HCT116 (cell line): ENCODE data around the gene PDE1C. TPM values are rescaled to one million over a fixed set of nuclear protein-coding genes. Genes with fewer than 3 reads are reported as not detected.

Source experiments
- ATAC-seq: fragments of 200-7000 bp; cut with Tn5 transposase; 2 replicates; pipeline ENCODE4 v1.9.1; 2020; ENCODE audit warnings: mild to moderate bottlenecking, moderate library complexity
- BruUV-seq: library from RNA; stranded (reverse); fragments of 400-500 nt; replicated peaks from 2 replicates; lab custom pipeline; 2021; lab: Mats Ljungman, UMichigan
- CTCF ChIA-PET: fragments of 300-600 bp; sonication (Branson Sonifier 250); formaldehyde crosslinking; loops from one replicate; lab custom pipeline; 2021; ENCODE audit warnings: antibody characterized with exemption; lab: Charles Lee
- POLR2A ChIA-PET: fragments of 300-600, 350-600 bp; sonication (Branson Sonifier 250); formaldehyde crosslinking; loops from one replicate; lab custom pipeline; 2021; ENCODE audit warnings: antibody characterized with exemption; lab: Charles Lee
- RAD21 ChIA-PET, 2 experiments: fragments of 300-600 bp; sonication (Branson Sonifier 250); formaldehyde crosslinking; loops; one replicate each; lab custom pipeline; 2023; ENCODE audit warnings: low total read pairs in 2 of 2; ENCODE audit not compliant: uncharacterized antibody in 2 of 2, unreplicated experiment in 2 of 2, low non-redundant PET in 1 of 2; lab: Charles Lee
- DNase-seq: peaks from one replicate; pipeline ENCODE4 v3.0.0-alpha.2; 2010; ENCODE audit warnings: low read depth, low spot score
- H2AFZ ChIP-seq: fragments of 200-600 bp; shearing (Covaris generic), sonication (generic); 2 replicates; pipeline ENCODE4 v1.6.1; 2017; ENCODE audit warnings: low read depth, mixed run types, mixed read lengths, antibody characterized with exemption, low read length; ENCODE audit not compliant: poor library complexity, severe bottlenecking
- H3K27ac ChIP-seq: 2 replicates; pipeline ENCODE4 v1.5.1; 2012; ENCODE audit warnings: low read depth, low read length
- H3K27me3 ChIP-seq: fragments of 200-600 bp; sonication (generic); 2 replicates; pipeline ENCODE4 v1.6.1; 2016; ENCODE audit warnings: mixed run types, low read length, mixed read lengths; ENCODE audit not compliant: insufficient read depth
- H3K36me3 ChIP-seq, 2 experiments: fragments of 200-500 bp in 1 of 2; fragments of 200-600 bp in 1 of 2; sonication (Bioruptor generic) in 1 of 2; sonication (generic) in 1 of 2; 2 replicates each; pipeline versions ENCODE4 v1.5.1 to v1.6.1; 2014 to 2016; ENCODE audit warnings: low read length in 2 of 2, inconsistent platforms in 1 of 2, mixed read lengths in 1 of 2, mixed run types in 1 of 2; ENCODE audit not compliant: insufficient read depth in 2 of 2, control insufficient read depth in 1 of 2
- H3K4me1 ChIP-seq, 2 experiments: fragments of 200-600 bp in 1 of 2; sonication (generic) in 1 of 2; 2 replicates each; pipeline versions ENCODE4 v1.5.1 to v1.6.1; 2012 to 2017; ENCODE audit warnings: low read length in 2 of 2, inconsistent platforms in 1 of 2, mild to moderate bottlenecking in 1 of 2, mixed read lengths in 1 of 2, mixed run types in 1 of 2, moderate library complexity in 1 of 2; ENCODE audit not compliant: insufficient read depth in 2 of 2, control insufficient read depth in 1 of 2
- H3K4me2 ChIP-seq: fragments of 200-600 bp; sonication (generic); 2 replicates; pipeline ENCODE4 v1.6.1; 2017; ENCODE audit warnings: mixed run types, low read length, mixed read lengths
- H3K4me3 ChIP-seq, 2 experiments: fragments of 200-600 bp in 1 of 2; sonication (generic) in 1 of 2; replicated peaks in 1 of 2; 2 replicates each; pipeline ENCODE4 v1.5.1; 2011 to 2016; ENCODE audit warnings: low read length in 2 of 2, control low read depth in 1 of 2, low read depth in 1 of 2, mild to moderate bottlenecking in 1 of 2, mixed read lengths in 1 of 2, mixed run types in 1 of 2
- H3K79me2 ChIP-seq: fragments of 200-600 bp; sonication (generic); 2 replicates; pipeline ENCODE4 v1.6.1; 2017; ENCODE audit warnings: mild to moderate bottlenecking, mixed run types, low read length, moderate library complexity, mixed read lengths; ENCODE audit not compliant: insufficient read depth
- H3K9ac ChIP-seq: fragments of 200-600 bp; sonication (generic); 2 replicates; pipeline ENCODE4 v1.6.1; 2016; ENCODE audit warnings: low read length, mixed read lengths
- H3K9me2 ChIP-seq: fragments of 200-600 bp; sonication (generic), shearing (Covaris generic); 2 replicates; pipeline ENCODE4 v1.6.1; 2017; ENCODE audit warnings: mixed run types, mild to moderate bottlenecking, moderate library complexity; ENCODE audit not compliant: insufficient read depth
- H3K9me3 ChIP-seq, 2 experiments: fragments of 200-500 bp in 1 of 2; fragments of 200-600 bp in 1 of 2; sonication (Bioruptor generic) in 1 of 2; sonication (generic) in 1 of 2; 2 replicates each; pipeline ENCODE4 v1.6.1; 2014 to 2017; ENCODE audit warnings: low read length in 2 of 2, mixed read lengths in 2 of 2, inconsistent platforms in 1 of 2, low read depth in 1 of 2, mild to moderate bottlenecking in 1 of 2, mixed run types in 1 of 2, moderate library complexity in 1 of 2; ENCODE audit not compliant: control insufficient read depth in 1 of 2, insufficient read depth in 1 of 2
- H4K20me1 ChIP-seq: fragments of 200-600 bp; sonication (generic), shearing (Covaris generic); 2 replicates; pipeline ENCODE4 v1.6.1; 2017; ENCODE audit warnings: mixed run types, mild to moderate bottlenecking, moderate library complexity; ENCODE audit not compliant: insufficient read depth
- intact Hi-C: fragments of 100-400 bp; cut with micrococcal nuclease; formaldehyde crosslinking; loops from 2 replicates; pipeline ENCODE4 v1.10.0; 2022
- total RNA-seq: library from RNA; stranded (reverse); gene quantifications from one replicate; pipeline ENCODE4 v1.2.1, GENCODE V29; 2021; ENCODE audit not compliant: unreplicated experiment
- TF ChIP-seq, protein P1 (sequence below): IDR thresholded peaks from 2 replicates; pipeline ENCODE4 v1.6.1; 2012; ENCODE audit warnings: low read depth
- TF ChIP-seq, protein P2 (sequence below): IDR thresholded peaks from 2 replicates; pipeline ENCODE4 v1.6.1; 2011; ENCODE audit warnings: mild to moderate bottlenecking, low read length, moderate library complexity; ENCODE audit not compliant: insufficient replicate concordance; ENCODE audit errors: extremely low read depth

PDE1C gene
- total RNA-seq, 1 experiment from 2014 or later, result 0.17 TPM

DNA sequence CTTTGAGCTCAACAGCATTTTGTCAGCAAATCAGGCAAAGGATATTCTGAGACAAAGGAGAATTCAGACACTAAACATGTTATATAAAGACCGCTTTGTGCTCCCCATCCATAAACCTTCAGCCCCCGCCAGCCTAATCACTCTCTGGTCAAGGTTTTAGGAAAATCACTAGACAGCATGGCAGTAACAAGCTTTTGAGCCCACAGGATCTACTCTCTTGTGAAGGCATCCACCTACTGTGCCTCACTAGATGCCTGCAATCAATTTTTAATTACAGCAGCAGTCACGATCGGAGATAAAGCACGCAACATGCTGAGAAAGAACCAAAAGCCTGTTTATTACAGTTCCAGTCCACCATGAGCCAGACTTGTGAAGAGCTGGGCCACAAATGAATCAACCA is 19.1 kb downstream of the PDE1C start:
- Histone ChIP-seq H3K27ac (no peak overlapping the region), H3K9me3 (no peaks in the 10 kb centered on the region), H3K4me3 (no peak overlapping the region), H3K79me2 (no peaks in the 10 kb centered on the region), H3K9me2 (no peaks in the 10 kb centered on the region), H4K20me1 (no peaks in the 10 kb centered on the region; the same call in 1 of the 2 replicates), H3K4me2 (no peak overlapping the region), H3K27me3 (no peaks in the 10 kb centered on the region; the same call in 1 of the 2 replicates), H2AFZ (no peak overlapping the region), H3K36me3 (no peaks in the 10 kb centered on the region), H3K9ac (no peak overlapping the region), H3K4me1 (no peaks in the 10 kb centered on the region)
- no peak for DNase-seq
- no TSS peak for BruUV-seq
- POLR2A ChIA-PET, result no interaction called here
- CTCF ChIA-PET, result no interaction called here
- RAD21 ChIA-PET, result no interaction called here
- ATAC-seq, result no peak
- intact Hi-C loops, result no loop called here
- TF ChIP-seq, protein P1, sequence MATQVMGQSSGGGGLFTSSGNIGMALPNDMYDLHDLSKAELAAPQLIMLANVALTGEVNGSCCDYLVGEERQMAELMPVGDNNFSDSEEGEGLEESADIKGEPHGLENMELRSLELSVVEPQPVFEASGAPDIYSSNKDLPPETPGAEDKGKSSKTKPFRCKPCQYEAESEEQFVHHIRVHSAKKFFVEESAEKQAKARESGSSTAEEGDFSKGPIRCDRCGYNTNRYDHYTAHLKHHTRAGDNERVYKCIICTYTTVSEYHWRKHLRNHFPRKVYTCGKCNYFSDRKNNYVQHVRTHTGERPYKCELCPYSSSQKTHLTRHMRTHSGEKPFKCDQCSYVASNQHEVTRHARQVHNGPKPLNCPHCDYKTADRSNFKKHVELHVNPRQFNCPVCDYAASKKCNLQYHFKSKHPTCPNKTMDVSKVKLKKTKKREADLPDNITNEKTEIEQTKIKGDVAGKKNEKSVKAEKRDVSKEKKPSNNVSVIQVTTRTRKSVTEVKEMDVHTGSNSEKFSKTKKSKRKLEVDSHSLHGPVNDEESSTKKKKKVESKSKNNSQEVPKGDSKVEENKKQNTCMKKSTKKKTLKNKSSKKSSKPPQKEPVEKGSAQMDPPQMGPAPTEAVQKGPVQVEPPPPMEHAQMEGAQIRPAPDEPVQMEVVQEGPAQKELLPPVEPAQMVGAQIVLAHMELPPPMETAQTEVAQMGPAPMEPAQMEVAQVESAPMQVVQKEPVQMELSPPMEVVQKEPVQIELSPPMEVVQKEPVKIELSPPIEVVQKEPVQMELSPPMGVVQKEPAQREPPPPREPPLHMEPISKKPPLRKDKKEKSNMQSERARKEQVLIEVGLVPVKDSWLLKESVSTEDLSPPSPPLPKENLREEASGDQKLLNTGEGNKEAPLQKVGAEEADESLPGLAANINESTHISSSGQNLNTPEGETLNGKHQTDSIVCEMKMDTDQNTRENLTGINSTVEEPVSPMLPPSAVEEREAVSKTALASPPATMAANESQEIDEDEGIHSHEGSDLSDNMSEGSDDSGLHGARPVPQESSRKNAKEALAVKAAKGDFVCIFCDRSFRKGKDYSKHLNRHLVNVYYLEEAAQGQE, result no peak
- TF ChIP-seq, protein P2, sequence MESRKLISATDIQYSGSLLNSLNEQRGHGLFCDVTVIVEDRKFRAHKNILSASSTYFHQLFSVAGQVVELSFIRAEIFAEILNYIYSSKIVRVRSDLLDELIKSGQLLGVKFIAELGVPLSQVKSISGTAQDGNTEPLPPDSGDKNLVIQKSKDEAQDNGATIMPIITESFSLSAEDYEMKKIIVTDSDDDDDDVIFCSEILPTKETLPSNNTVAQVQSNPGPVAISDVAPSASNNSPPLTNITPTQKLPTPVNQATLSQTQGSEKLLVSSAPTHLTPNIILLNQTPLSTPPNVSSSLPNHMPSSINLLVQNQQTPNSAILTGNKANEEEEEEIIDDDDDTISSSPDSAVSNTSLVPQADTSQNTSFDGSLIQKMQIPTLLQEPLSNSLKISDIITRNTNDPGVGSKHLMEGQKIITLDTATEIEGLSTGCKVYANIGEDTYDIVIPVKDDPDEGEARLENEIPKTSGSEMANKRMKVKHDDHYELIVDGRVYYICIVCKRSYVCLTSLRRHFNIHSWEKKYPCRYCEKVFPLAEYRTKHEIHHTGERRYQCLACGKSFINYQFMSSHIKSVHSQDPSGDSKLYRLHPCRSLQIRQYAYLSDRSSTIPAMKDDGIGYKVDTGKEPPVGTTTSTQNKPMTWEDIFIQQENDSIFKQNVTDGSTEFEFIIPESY, result no peak
